GM18526 (cell line): ENCODE data around the gene VSX2.

ENCODE experiments used
- POLR2A ChIP-seq: IDR thresholded peaks from 3 replicates; pipeline ENCODE4 v1.6.1; 2011; ENCODE audit not compliant: insufficient read length; ENCODE audit errors: extremely low read depth

The VSX2 gene

GRCh38 chr14:74217672-74218448 lies 21.4 kb upstream of the VSX2 start:
- TF ChIP-seq POLR2A = no peak

GRCh38 chr14:74218462-74218861 lies 20.8 kb upstream of the VSX2 start:
- no peak for TF ChIP-seq POLR2A

GRCh38 chr14:74219277-74220205 lies 19.7 kb upstream of the VSX2 start:
- TF ChIP-seq POLR2A = no peak

- no peak for TF ChIP-seq POLR2A
Measured at GRCh38 chr14:74220991-74221390, 18.3 kb upstream of the VSX2 start.

- TF ChIP-seq POLR2A = no peak
Measured at GRCh38 chr14:74221741-74222140, 17.5 kb upstream of the VSX2 start.

- no peak for TF ChIP-seq POLR2A
Measured at GRCh38 chr14:74223016-74223415, 16.2 kb upstream of the VSX2 start.

GRCh38 chr14:74231784-74232183 lies 7.5 kb upstream of the VSX2 start:
- no peak for TF ChIP-seq POLR2A

- no peak for TF ChIP-seq POLR2A
Measured at GRCh38 chr14:74235017-74235416, 4.2 kb upstream of the VSX2 start.

GRCh38 chr14:74237441-74237840 lies 1.8 kb upstream of the VSX2 start:
- no peak for TF ChIP-seq POLR2A

GRCh38 chr14:74239848-74240793 lies 872 bp downstream of the VSX2 start:
- no peak for TF ChIP-seq POLR2A

- TF ChIP-seq POLR2A = no peak
Measured at GRCh38 chr14:74240794-74241651, 1.8 kb downstream of the VSX2 start.

GRCh38 chr14:74241652-74242017 lies 2.4 kb downstream of the VSX2 start:
- TF ChIP-seq POLR2A = no peak

GRCh38 chr14:74242021-74242779 lies 3.0 kb downstream of the VSX2 start:
- no peak for TF ChIP-seq POLR2A

GRCh38 chr14:74242780-74243042 lies 3.5 kb downstream of the VSX2 start:
- TF ChIP-seq POLR2A = no peak
